H9 (cell line): ENCODE data around the gene ANKRD12. TPM values are rescaled to one million over a fixed set of nuclear protein-coding genes. Genes with fewer than 3 reads are reported as not detected.

Experiments used
- DNase-seq: peaks from one replicate; pipeline ENCODE4 v3.0.0-alpha.2; 2017
- H2AFZ ChIP-seq: one replicate; pipeline ENCODE4 v1.6.1; 2013; ENCODE audit warnings: mild to moderate bottlenecking, low read length, control low read depth, moderate library complexity
- H2AK5ac ChIP-seq: 2 replicates; pipeline ENCODE4 v1.6.1; 2013; ENCODE audit warnings: low read length, control low read depth, mixed read lengths; ENCODE audit not compliant: insufficient read length
- H2BK120ac ChIP-seq: one replicate; pipeline ENCODE4 v1.6.1; 2013; ENCODE audit warnings: low read depth, mild to moderate bottlenecking, low read length, control low read depth, inconsistent platforms; ENCODE audit not compliant: poor library complexity, severe bottlenecking
- H2BK12ac ChIP-seq: 2 replicates; pipeline ENCODE4 v1.6.1; 2013; ENCODE audit warnings: low read length, control low read depth, mixed read lengths, low read depth; ENCODE audit not compliant: insufficient read length
- H2BK15ac ChIP-seq: 2 replicates; pipeline ENCODE4 v1.6.1; 2013; ENCODE audit warnings: low read depth, low read length, control low read depth
- H2BK20ac ChIP-seq: one replicate; pipeline ENCODE4 v1.6.1; 2013; ENCODE audit warnings: low read depth, mild to moderate bottlenecking, low read length, control low read depth, inconsistent platforms; ENCODE audit not compliant: poor library complexity, severe bottlenecking
- H2BK5ac ChIP-seq: 2 replicates; pipeline ENCODE4 v1.6.1; 2013; ENCODE audit warnings: low read length, control low read depth, mixed read lengths; ENCODE audit not compliant: insufficient read length
- H3K14ac ChIP-seq: 2 replicates; pipeline ENCODE4 v1.6.1; 2013; ENCODE audit warnings: low read length, control low read depth; ENCODE audit not compliant: insufficient read depth
- H3K18ac ChIP-seq: 2 replicates; pipeline ENCODE4 v1.6.1; 2013; ENCODE audit warnings: low read depth, mild to moderate bottlenecking, mixed read lengths, low read length, control low read depth; ENCODE audit not compliant: insufficient read length
- H3K23ac ChIP-seq: 2 replicates; pipeline ENCODE4 v1.6.1; 2013; ENCODE audit warnings: low read length, control low read depth, mixed read lengths, low read depth; ENCODE audit not compliant: insufficient read length
- H3K23me2 ChIP-seq: 2 replicates; pipeline ENCODE4 v1.6.1; 2013; ENCODE audit warnings: low read depth, mild to moderate bottlenecking, mixed read lengths, low read length, control low read depth; ENCODE audit not compliant: insufficient read length, poor library complexity, severe bottlenecking
- H3K27ac ChIP-seq: 2 replicates; pipeline ENCODE4 v1.5.1; 2013; ENCODE audit warnings: low read length, control low read depth, mixed read lengths, low read depth; ENCODE audit not compliant: insufficient read length
- H3K27me3 ChIP-seq: 2 replicates; pipeline ENCODE4 v1.6.1; 2013; ENCODE audit warnings: low read length, control low read depth, inconsistent platforms; ENCODE audit not compliant: insufficient read depth
- H3K4ac ChIP-seq: 2 replicates; pipeline ENCODE4 v1.6.1; 2013; ENCODE audit warnings: low read depth, mild to moderate bottlenecking, control low read depth, inconsistent platforms, low read length, moderate library complexity
- H3K4me1 ChIP-seq: 2 replicates; pipeline ENCODE4 v1.6.1; 2013; ENCODE audit warnings: low read length, control low read depth, inconsistent platforms; ENCODE audit not compliant: insufficient read depth
- H3K4me2 ChIP-seq: 2 replicates; pipeline ENCODE4 v1.6.1; 2013; ENCODE audit warnings: low read length, control low read depth, mixed read lengths; ENCODE audit not compliant: insufficient read length, insufficient read depth
- H3K56ac ChIP-seq: 2 replicates; pipeline ENCODE4 v1.6.1; 2013; ENCODE audit warnings: low read depth, mild to moderate bottlenecking, mixed read lengths, low read length, control low read depth; ENCODE audit not compliant: insufficient read length
- H3K79me1 ChIP-seq: 2 replicates; pipeline ENCODE4 v1.6.1; 2013; ENCODE audit warnings: low read depth, mild to moderate bottlenecking, moderate library complexity, low read length, control low read depth, inconsistent platforms; ENCODE audit not compliant: insufficient read depth, poor library complexity, severe bottlenecking
- H3K79me2 ChIP-seq: 2 replicates; pipeline ENCODE4 v1.6.1; 2013; ENCODE audit warnings: low read length, control low read depth, inconsistent platforms; ENCODE audit not compliant: insufficient read depth
- H3K9ac ChIP-seq: 2 replicates; pipeline ENCODE4 v1.6.1; 2013; ENCODE audit warnings: low read length, control low read depth, mixed read lengths; ENCODE audit not compliant: insufficient read length; ENCODE audit errors: extremely low read depth
- H3K9me3 ChIP-seq: one replicate; pipeline ENCODE4 v1.6.1; 2013; ENCODE audit warnings: low read depth, low read length, inconsistent platforms; ENCODE audit not compliant: control insufficient read depth
- H3T11ph ChIP-seq: one replicate; pipeline ENCODE4 v1.6.1; 2013; ENCODE audit warnings: mild to moderate bottlenecking, low read length, control low read depth, inconsistent platforms
- H4K20me1 ChIP-seq: one replicate; pipeline ENCODE4 v1.6.1; 2013; ENCODE audit not compliant: control insufficient read depth, insufficient read length, insufficient read depth
- H4K5ac ChIP-seq: 2 replicates; pipeline ENCODE4 v1.6.1; 2013; ENCODE audit warnings: low read depth, mild to moderate bottlenecking, mixed read lengths, low read length, control low read depth; ENCODE audit not compliant: insufficient read length
- H4K8ac ChIP-seq: replicated peaks from 2 replicates; pipeline ENCODE4 v1.6.1; 2013; ENCODE audit warnings: low read length, control low read depth, mixed read lengths, low read depth; ENCODE audit not compliant: insufficient read length
- H4K91ac ChIP-seq: 2 replicates; pipeline ENCODE4 v1.6.1; 2013; ENCODE audit warnings: low read depth, mild to moderate bottlenecking, moderate library complexity, mixed read lengths, low read length, control low read depth; ENCODE audit not compliant: insufficient read length
- H3K27ac Mint-ChIP-seq, 3 experiments: 2 replicates in 2 of 3; 3 replicates in 1 of 3; pipeline ENCODE4 v1.8.0; 2020 to 2021; ENCODE audit warnings: mixed read lengths in 3 of 3, mild to moderate bottlenecking in 1 of 3, moderate library complexity in 1 of 3
- H3K27me3 Mint-ChIP-seq: 2 replicates; pipeline ENCODE4 v1.8.0; 2021; ENCODE audit warnings: low read depth, mild to moderate bottlenecking, moderate library complexity, mixed read lengths
- H3K36me3 Mint-ChIP-seq, 3 experiments: 2 replicates in 2 of 3; 3 replicates in 1 of 3; pipeline ENCODE4 v1.8.0; 2020 to 2021; ENCODE audit warnings: low read depth in 3 of 3, mixed read lengths in 3 of 3; ENCODE audit not compliant: insufficient read depth in 1 of 3
- H3K4me1 Mint-ChIP-seq, 2 experiments: 2 replicates each; pipeline ENCODE4 v1.8.0; 2020; ENCODE audit warnings: mixed read lengths in 2 of 2
- H3K4me3 Mint-ChIP-seq, 2 experiments: 2 replicates in 1 of 2; 3 replicates in 1 of 2; pipeline ENCODE4 v1.8.0; 2020 to 2021; ENCODE audit warnings: mild to moderate bottlenecking in 2 of 2, mixed read lengths in 2 of 2, moderate library complexity in 1 of 2
- H3K9me3 Mint-ChIP-seq, 2 experiments: 2 replicates in 1 of 2; 3 replicates in 1 of 2; pipeline ENCODE4 v1.8.0; 2020; ENCODE audit warnings: mild to moderate bottlenecking in 2 of 2, mixed read lengths in 2 of 2, moderate library complexity in 1 of 2
- WGBS: extraction: QIAGEN DNeasy Blood & Tissue Kit; methylation state at CpG from one replicate; pipeline ENCODE4 v1.1.7; 2013; ENCODE audit warnings: missing lambda C conversion rate, low lambda C conversion rate, mixed read lengths; ENCODE audit not compliant: insufficient read length; ENCODE audit errors: extremely low coverage; 5-methylcytosine and 5-hydroxymethylcytosine counted together
- total RNA-seq: library from RNA; stranded (reverse); gene quantifications from 2 replicates; pipeline ENCODE4 v1.2.1, GENCODE V29; 2021
- TF ChIP-seq, protein P1 (sequence below): fragments of 200-600 bp; sonication (generic); conservative IDR thresholded peaks from 3 replicates; pipeline ENCODE4 v1.8.0; 2021; ENCODE audit warnings: antibody characterized with exemption, mild to moderate bottlenecking

Gene ANKRD12
- total RNA-seq, 1 experiment from 2014 or later = 38.9 TPM

DNA sequence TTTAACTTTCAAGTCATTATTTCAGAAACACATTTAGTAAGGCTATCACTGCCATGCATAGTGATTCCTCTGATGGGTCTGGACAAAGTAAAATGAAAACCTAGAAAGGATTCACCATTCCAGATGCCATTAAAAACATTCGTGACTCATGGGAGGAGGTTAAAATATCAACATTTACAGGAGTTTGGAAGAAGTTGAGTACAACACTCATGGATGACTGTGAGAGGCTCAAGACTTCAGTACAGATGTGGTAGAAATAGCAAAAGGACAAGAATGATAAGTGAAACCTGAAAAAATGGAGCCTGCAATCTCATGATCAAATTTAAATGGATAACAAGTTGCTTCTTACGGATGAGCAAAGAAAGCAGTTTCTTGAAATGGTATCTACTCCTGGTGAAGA lies 192.2 kb downstream of the ANKRD12 start:
- Mint-ChIP-seq H3K4me3 (no peak overlapping the region), H3K36me3 (peaks cover 0 to 8% (median 4%) of the 10 kb centered on the region in 3 experiments; a peak in 5 of 7 replicates)
- H2AK5ac ChIP-seq = no peak overlapping the region

More for the DNA sequence above, 192.2 kb downstream of the ANKRD12 start:
- no peaks in the 10 kb centered on the region for H3K79me1 ChIP-seq
- no peaks in the 10 kb centered on the region for H3K4me1 ChIP-seq
- no peak overlapping the region for H2BK15ac ChIP-seq
- no peaks in the 10 kb centered on the region for H3K9me3 ChIP-seq
- no peak overlapping the region for H2BK12ac ChIP-seq
- H3K4ac ChIP-seq = no peak overlapping the region
- peaks cover under 1% of the 10 kb centered on the region for H3K23me2 ChIP-seq
- H3K27ac ChIP-seq = no peak overlapping the region
- H3K18ac ChIP-seq = no peak overlapping the region
- no peak overlapping the region for H4K5ac ChIP-seq
- no peaks in the 10 kb centered on the region for H4K20me1 ChIP-seq
- H3K23ac ChIP-seq = no peak overlapping the region
- H2BK20ac ChIP-seq = no peak overlapping the region
- no peak overlapping the region for H4K91ac ChIP-seq
- H2AFZ ChIP-seq = no peak overlapping the region
- no peak overlapping the region for H2BK5ac ChIP-seq
- TF ChIP-seq, protein P1, sequence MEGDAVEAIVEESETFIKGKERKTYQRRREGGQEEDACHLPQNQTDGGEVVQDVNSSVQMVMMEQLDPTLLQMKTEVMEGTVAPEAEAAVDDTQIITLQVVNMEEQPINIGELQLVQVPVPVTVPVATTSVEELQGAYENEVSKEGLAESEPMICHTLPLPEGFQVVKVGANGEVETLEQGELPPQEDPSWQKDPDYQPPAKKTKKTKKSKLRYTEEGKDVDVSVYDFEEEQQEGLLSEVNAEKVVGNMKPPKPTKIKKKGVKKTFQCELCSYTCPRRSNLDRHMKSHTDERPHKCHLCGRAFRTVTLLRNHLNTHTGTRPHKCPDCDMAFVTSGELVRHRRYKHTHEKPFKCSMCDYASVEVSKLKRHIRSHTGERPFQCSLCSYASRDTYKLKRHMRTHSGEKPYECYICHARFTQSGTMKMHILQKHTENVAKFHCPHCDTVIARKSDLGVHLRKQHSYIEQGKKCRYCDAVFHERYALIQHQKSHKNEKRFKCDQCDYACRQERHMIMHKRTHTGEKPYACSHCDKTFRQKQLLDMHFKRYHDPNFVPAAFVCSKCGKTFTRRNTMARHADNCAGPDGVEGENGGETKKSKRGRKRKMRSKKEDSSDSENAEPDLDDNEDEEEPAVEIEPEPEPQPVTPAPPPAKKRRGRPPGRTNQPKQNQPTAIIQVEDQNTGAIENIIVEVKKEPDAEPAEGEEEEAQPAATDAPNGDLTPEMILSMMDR = no peak
- H2BK120ac ChIP-seq = no peak overlapping the region
- no peak overlapping the region for H3T11ph ChIP-seq
- no peak overlapping the region for H3K9ac ChIP-seq
- Mint-ChIP-seq H3K27me3 (peaks cover 13% of the 10 kb centered on the region), H3K9me3 (peaks cover 3% of the 10 kb centered on the region in 2 experiments; a peak in 4 of 5 replicates), H3K4me1 (no peaks in the 10 kb centered on the region), H3K27ac (no peak overlapping the region)
- no peak overlapping the region for H4K8ac ChIP-seq
- H3K79me2 ChIP-seq = no peaks in the 10 kb centered on the region
- no peak for DNase-seq
- no peak overlapping the region for H3K56ac ChIP-seq
- no peak overlapping the region for H3K4me2 ChIP-seq
- WGBS = no CpG with 5 or more reads among the region's 2 CpGs
- H3K27me3 ChIP-seq = no peaks in the 10 kb centered on the region
- no peak overlapping the region for H3K14ac ChIP-seq
